Hepatocyte (in vitro differentiated cells): ENCODE results near the gene APC. TPM values are rescaled to one million over a fixed set of nuclear protein-coding genes. Genes with fewer than 3 reads are reported as not detected.

Experiments used
- DNase-seq: peaks from one replicate; pipeline ENCODE4 v3.0.0-alpha.2; 2016; ENCODE audit warnings: low spot score
- H2AFZ ChIP-seq: fragments of 200-600 bp; sonication (generic); 2 replicates; pipeline ENCODE4 v1.6.0; 2016; ENCODE audit warnings: antibody characterized with exemption, mild to moderate bottlenecking
- H3K27ac ChIP-seq: fragments of 200-600 bp; sonication (generic); 2 replicates; pipeline ENCODE4 v1.5.1; 2016; ENCODE audit warnings: mild to moderate bottlenecking
- H3K27me3 ChIP-seq: fragments of 200-600 bp; sonication (generic); 2 replicates; pipeline ENCODE4 v1.6.1; 2016
- H3K36me3 ChIP-seq: fragments of 200-600 bp; sonication (generic); replicated peaks from 2 replicates; pipeline ENCODE4 v1.5.1; 2016; ENCODE audit warnings: low read depth; ENCODE audit not compliant: insufficient read depth
- H3K4me1 ChIP-seq: fragments of 200-600 bp; sonication (generic); 2 replicates; pipeline ENCODE4 v1.5.1; 2016; ENCODE audit warnings: mild to moderate bottlenecking, moderate library complexity; ENCODE audit not compliant: insufficient read depth
- H3K4me2 ChIP-seq: fragments of 200-600 bp; sonication (generic); 2 replicates; pipeline ENCODE4 v1.6.0; 2016
- H3K4me3 ChIP-seq: fragments of 200-600 bp; sonication (generic); 2 replicates; pipeline ENCODE4 v1.5.1; 2016; ENCODE audit warnings: mild to moderate bottlenecking
- H3K79me2 ChIP-seq: fragments of 200-600 bp; sonication (generic); 2 replicates; pipeline ENCODE4 v1.6.0; 2017; ENCODE audit warnings: mild to moderate bottlenecking
- H3K9me2 ChIP-seq: fragments of 200-600 bp; sonication (generic); replicated peaks from 2 replicates; pipeline ENCODE4 v1.6.0; 2017; ENCODE audit warnings: mild to moderate bottlenecking; ENCODE audit not compliant: insufficient read depth
- H3K9me3 ChIP-seq: fragments of 200-600 bp; sonication (generic); 2 replicates; pipeline ENCODE4 v1.5.1; 2016; ENCODE audit warnings: low read depth, mild to moderate bottlenecking
- H4K20me1 ChIP-seq: fragments of 200-600 bp; sonication (generic); 2 replicates; pipeline ENCODE4 v1.6.0; 2016; ENCODE audit warnings: mild to moderate bottlenecking; ENCODE audit not compliant: insufficient read depth, poor library complexity, severe bottlenecking
- EZH2 ChIP-seq: fragments of 200-600 bp; sonication (generic); IDR thresholded peaks from 2 replicates; pipeline ENCODE4 v1.6.1; 2016; ENCODE audit warnings: antibody characterized with exemption, mild to moderate bottlenecking, borderline replicate concordance
- EZH2phosphoT487 ChIP-seq: fragments of 200-600 bp; sonication (generic); IDR thresholded peaks from one replicate; pipeline ENCODE4 v1.6.1; 2018; ENCODE audit warnings: antibody characterized with exemption, mild to moderate bottlenecking, low read depth, moderate library complexity; ENCODE audit not compliant: unreplicated experiment, severe bottlenecking
- WGBS: methylation state at CpG from one replicate; pipeline ENCODE4 v1.1.6; 2016; ENCODE audit warnings: low lambda C conversion rate; ENCODE audit errors: missing lambda C conversion rate; 5-methylcytosine and 5-hydroxymethylcytosine counted together
- polyA plus RNA-seq: library from polyadenylated mRNA; unstranded; fragments of >200 nt; fragmentation: Nextera tagmentation; extraction: Ambion mirVana; gene quantifications from 2 replicates; pipeline ENCODE4 v1.2.1, GENCODE V29; 2016
- total RNA-seq: library from RNA; depleted of rRNA; stranded (reverse); fragments of >200 nt; gene quantifications from 2 replicates; pipeline ENCODE4 v1.2.3, GENCODE V29; 2014
- TF ChIP-seq, protein P1 (sequence below): fragments of 200-600 bp; sonication (generic); IDR thresholded peaks from 2 replicates; pipeline ENCODE4 v1.5.1; 2016; ENCODE audit warnings: antibody characterized with exemption, mild to moderate bottlenecking; ENCODE audit not compliant: poor library complexity

APC gene
- total and polyA plus RNA-seq, 2 experiments from 2014 or later: 9.1 to 57.0 TPM

DNA sequence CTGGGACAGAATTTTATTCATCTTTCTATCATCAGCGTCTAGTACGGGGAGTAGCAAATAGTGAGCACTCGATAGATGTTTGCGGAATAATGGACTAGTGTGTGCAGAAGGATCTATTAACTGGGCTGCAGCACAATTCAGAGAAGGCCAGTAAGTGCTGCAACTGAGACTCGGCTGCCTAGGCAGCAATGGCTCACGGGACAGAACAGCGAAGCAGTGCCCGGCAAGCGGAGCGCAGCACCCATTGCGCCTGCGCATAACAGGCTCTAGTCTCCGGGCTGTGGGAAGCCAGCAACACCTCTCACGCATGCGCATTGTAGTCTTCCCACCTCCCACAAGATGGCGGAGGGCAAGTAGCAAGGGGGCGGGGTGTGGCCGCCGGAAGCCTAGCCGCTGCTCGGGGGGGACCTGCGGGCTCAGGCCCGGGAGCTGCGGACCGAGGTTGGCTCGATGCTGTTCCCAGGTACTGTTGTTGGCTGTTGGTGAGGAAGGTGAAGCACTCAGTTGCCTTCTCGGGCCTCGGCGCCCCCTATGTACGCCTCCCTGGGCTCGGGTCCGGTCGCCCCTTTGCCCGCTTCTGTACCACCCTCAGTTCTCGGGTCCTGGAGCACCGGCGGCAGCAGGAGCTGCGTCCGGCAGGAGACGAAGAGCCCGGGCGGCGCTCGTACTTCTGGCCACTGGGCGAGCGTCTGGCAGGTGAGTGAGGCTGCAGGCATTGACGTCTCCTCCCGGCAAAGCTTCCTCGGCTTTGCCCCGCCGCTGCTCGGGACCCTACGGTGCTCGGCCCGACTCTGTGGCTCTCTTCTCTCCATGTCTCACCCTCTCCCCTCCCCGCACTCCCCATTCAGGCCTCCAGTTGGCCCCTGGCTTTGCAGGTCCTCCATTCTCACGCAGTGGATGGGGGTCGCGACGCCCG lies 30.2 kb upstream of the APC start:
- H3K9me2 ChIP-seq: no peaks in the 10 kb centered on the region
- 3% methylated on average over 61 of the region's 61 CpGs for WGBS
- no peak for TF ChIP-seq EZH2
- TF ChIP-seq EZH2phosphoT487: no peak
- no peaks in the 10 kb centered on the region for H3K9me3 ChIP-seq
- H2AFZ ChIP-seq: peak overlapping the region; percentile 93
- H3K27ac ChIP-seq: peak overlapping the region; percentile 95
- H3K79me2 ChIP-seq: peaks cover 47% of the 10 kb centered on the region
- H3K4me2 ChIP-seq: peak overlapping the region; percentile 79
- peak; percentile 100 for DNase-seq
- peak overlapping the region; percentile 78 for H3K4me3 ChIP-seq
- peaks cover 13% of the 10 kb centered on the region for H3K4me1 ChIP-seq
- H3K36me3 ChIP-seq: no peaks in the 10 kb centered on the region
- peaks cover under 1% of the 10 kb centered on the region for H4K20me1 ChIP-seq
- H3K27me3 ChIP-seq: no peaks in the 10 kb centered on the region

DNA sequence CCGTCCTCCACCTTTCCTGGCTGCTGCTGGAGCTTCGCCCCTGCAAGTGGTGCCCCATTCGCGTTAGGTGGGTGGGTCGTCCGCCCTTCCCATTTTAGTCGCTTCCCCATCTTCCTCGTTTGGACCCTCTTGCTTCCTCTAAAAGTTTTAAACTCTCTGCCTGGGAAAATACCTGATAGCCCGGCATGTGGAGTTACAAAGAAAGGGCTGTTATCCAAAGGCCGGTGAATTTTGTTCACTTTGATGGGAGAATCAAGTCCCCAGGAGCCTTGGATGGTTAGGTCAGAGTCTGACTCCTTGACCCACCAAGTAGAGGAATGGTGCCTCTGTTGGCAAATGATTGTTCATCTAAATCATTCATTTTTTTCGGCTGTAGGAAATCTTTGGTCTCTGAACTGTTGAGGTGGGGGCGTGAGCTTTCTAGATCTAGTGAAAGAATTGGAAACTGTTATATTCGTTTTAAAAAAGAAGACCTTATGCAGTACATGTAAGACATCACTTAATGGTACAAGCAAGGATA lies 29.5 kb upstream of the APC start:
- H3K27me3 ChIP-seq: no peaks in the 10 kb centered on the region
- H3K9me3 ChIP-seq: no peaks in the 10 kb centered on the region
- under 1% methylated on average over 13 of the region's 13 CpGs for WGBS
- H3K4me2 ChIP-seq: peak overlapping the region; percentile 79
- peak overlapping the region; percentile 83 for H2AFZ ChIP-seq
- peaks cover 13% of the 10 kb centered on the region for H3K4me1 ChIP-seq
- H3K27ac ChIP-seq: peak overlapping the region; percentile 95
- peaks cover 54% of the 10 kb centered on the region for H3K79me2 ChIP-seq
- H3K36me3 ChIP-seq: no peaks in the 10 kb centered on the region
- peak overlapping the region; percentile 78 for H3K4me3 ChIP-seq
- TF ChIP-seq EZH2phosphoT487 (no peak), EZH2 (no peak)
- TF ChIP-seq, protein P1, sequence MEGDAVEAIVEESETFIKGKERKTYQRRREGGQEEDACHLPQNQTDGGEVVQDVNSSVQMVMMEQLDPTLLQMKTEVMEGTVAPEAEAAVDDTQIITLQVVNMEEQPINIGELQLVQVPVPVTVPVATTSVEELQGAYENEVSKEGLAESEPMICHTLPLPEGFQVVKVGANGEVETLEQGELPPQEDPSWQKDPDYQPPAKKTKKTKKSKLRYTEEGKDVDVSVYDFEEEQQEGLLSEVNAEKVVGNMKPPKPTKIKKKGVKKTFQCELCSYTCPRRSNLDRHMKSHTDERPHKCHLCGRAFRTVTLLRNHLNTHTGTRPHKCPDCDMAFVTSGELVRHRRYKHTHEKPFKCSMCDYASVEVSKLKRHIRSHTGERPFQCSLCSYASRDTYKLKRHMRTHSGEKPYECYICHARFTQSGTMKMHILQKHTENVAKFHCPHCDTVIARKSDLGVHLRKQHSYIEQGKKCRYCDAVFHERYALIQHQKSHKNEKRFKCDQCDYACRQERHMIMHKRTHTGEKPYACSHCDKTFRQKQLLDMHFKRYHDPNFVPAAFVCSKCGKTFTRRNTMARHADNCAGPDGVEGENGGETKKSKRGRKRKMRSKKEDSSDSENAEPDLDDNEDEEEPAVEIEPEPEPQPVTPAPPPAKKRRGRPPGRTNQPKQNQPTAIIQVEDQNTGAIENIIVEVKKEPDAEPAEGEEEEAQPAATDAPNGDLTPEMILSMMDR: no peak
- peak; percentile 23 for DNase-seq
- H4K20me1 ChIP-seq: peaks cover 3% of the 10 kb centered on the region
- no peaks in the 10 kb centered on the region for H3K9me2 ChIP-seq

DNA sequence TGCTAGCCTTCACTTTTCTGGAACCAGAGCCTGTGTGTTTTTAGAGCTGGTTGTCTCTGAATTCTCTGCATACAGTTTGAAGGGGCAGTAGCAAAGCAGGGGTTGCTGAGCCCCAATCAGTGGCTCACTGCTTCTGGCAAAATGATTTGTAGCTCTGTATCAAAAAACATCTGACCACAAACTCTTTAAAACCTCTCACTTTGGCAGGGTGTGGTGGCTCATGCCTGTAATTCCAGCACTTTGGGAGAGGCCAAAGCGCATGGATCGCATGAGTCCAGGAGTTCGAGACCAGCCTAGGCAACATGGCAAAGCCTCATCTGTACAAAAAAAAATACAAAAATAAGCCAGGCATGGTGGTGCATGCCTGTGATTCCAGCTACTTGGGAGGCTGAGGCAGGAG lies 28.3 kb upstream of the APC start:
- peaks cover 13% of the 10 kb centered on the region for H3K4me1 ChIP-seq
- H3K9me2 ChIP-seq: no peaks in the 10 kb centered on the region
- WGBS: 94% methylated on average over 3 of the region's 3 CpGs
- H2AFZ ChIP-seq: no peak overlapping the region
- H3K79me2 ChIP-seq: peaks cover 66% of the 10 kb centered on the region
- peak overlapping the region; percentile 79 for H3K4me2 ChIP-seq
- H3K36me3 ChIP-seq: no peaks in the 10 kb centered on the region
- no peak for TF ChIP-seq EZH2
- no peak for TF ChIP-seq EZH2phosphoT487
- TF ChIP-seq, protein P1: no peak
- H4K20me1 ChIP-seq: peaks cover 6% of the 10 kb centered on the region
- DNase-seq: no peak
- H3K27me3 ChIP-seq: no peaks in the 10 kb centered on the region
- H3K27ac ChIP-seq: peak overlapping the region; percentile 31
- no peaks in the 10 kb centered on the region for H3K9me3 ChIP-seq
- H3K4me3 ChIP-seq: peak overlapping the region; percentile 78

DNA sequence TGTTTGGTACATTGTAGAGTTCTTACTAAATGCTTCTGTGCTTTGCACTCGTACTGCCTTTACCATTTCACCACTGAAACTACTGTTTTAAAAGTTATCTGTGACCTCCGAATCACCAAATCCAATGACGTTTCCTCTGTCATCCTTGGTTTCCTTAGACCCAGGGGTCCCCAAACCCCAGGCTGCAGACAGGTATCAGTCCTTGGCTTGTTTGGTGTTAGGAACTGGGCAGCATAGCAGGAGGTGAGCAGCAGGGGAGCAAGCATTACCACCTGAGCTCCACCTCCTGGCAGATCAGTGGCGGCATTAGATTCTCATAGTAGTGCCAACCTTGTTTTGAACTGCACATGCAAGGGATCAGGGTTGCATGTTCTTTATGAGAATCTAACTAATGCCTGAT lies 26.8 kb upstream of the APC start:
- no peak for DNase-seq
- no peak overlapping the region for H3K4me3 ChIP-seq
- H3K36me3 ChIP-seq: no peaks in the 10 kb centered on the region
- peaks cover 13% of the 10 kb centered on the region for H3K4me1 ChIP-seq
- H3K4me2 ChIP-seq: peak overlapping the region; percentile 79
- no peaks in the 10 kb centered on the region for H3K27me3 ChIP-seq
- no peaks in the 10 kb centered on the region for H3K9me3 ChIP-seq
- H4K20me1 ChIP-seq: peaks cover 13% of the 10 kb centered on the region
- TF ChIP-seq EZH2phosphoT487: no peak
- TF ChIP-seq, protein P1: no peak
- TF ChIP-seq EZH2: no peak
- no peak overlapping the region for H2AFZ ChIP-seq
- H3K9me2 ChIP-seq: no peaks in the 10 kb centered on the region
- WGBS: 94% methylated on average over 4 of the region's 4 CpGs
- H3K79me2 ChIP-seq: peaks cover 81% of the 10 kb centered on the region
- no peak overlapping the region for H3K27ac ChIP-seq
